NCI-H82 treated with DMSO at 0.1 percent for 48 hours (cell line): ENCODE results near the gene PPRC1.

ENCODE experiments used
- DNase-seq: peaks from one replicate; lab custom pipeline; 2025; ENCODE audit not compliant: unreplicated experiment; lab: John Stamatoyannopoulos, UW

Gene PPRC1

DNA sequence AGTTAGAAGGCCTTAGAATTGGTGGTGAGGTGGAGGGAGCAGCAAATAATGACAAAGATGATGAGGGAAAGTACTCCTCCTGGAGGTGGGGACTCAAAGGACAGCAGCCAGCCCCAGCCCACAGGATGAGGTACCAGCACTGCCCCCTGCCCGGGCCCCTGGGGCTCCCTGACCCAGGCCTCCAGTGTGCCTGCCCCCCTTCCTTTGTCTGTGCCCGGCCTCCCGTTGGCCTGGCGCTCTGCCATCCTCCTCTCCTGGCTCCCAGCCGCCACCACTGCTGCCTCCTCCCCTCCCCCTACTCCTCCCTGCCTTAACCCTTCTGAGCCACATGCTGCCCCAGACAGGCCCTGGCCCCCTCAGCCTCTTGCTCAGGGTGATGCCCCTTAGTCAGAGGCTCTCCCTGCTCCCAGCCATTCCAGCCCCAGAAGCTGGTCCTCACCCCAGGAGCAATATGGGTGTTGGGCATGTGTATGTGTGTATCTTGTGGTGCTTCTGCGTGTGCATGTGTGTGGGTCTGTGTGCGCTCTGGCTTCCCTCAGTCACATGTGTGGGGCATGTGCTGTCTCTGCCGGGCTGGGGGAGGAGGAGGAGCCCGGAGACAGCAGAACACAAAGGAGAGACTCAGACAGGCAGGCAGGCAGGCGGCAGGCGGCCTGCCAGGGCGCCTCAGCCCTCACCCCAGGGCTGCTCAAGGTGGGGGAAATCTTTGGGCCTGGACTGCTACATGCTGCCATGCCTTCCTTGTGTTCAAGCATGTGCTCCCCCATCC lies 15.3 kb upstream of the PPRC1 start:
- peak; percentile 34 for DNase-seq

DNA sequence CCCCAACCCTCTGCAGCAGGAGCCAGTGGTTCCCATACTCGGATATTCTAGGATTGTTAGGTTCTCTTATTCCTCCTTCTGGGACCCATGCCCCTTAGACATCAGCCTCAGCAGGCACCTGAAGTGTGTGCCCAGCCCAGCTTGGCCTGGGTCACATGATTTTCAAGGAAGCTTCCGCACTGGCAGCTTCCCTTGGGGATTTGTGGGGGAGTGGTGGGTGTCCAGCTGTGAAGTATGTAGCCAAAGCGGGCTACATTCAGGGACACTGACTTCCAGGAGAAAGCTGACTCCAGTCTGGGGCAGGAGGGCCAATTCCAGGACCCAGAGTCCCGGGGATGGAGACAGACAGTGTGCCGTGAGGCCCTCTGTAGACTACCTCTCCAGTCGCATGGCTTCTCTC lies 14.0 kb upstream of the PPRC1 start:
- peak; percentile 16 for DNase-seq

DNA sequence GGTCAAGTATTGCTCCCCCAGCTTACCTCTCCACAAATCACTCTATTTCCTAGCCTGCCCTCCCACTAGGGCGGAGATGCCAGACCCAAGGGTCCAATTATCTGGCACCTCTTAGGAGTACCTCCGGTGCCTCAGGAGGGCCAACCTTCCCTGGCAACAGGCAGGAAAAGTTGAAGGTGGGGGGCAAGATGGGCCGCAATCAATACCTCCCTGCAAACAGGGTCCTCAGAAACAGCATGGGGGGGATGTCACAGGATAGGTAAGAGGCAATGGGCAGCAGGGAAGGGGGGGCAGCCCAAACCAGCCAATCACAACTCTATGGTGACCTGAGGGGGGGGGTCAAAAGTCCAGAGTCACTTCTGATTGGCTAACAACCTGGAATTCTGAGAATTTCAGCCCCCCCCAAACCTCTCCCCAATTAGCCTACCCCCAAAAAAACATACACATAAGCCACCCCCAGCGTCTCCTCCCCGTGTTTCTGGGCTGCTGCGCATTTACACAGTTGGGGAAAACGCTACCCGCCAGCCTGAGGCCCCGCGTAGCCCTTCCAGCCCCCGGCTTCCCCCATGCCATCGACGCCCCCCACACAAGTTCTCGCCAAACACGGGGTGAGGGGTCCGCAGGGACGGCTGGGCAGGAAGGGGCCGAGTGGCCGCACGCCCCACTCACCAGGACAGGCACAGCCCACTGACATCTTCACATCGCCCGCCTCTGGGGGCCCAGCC lies 13.3 kb upstream of the PPRC1 start:
- peak; percentile 32 for DNase-seq

DNA sequence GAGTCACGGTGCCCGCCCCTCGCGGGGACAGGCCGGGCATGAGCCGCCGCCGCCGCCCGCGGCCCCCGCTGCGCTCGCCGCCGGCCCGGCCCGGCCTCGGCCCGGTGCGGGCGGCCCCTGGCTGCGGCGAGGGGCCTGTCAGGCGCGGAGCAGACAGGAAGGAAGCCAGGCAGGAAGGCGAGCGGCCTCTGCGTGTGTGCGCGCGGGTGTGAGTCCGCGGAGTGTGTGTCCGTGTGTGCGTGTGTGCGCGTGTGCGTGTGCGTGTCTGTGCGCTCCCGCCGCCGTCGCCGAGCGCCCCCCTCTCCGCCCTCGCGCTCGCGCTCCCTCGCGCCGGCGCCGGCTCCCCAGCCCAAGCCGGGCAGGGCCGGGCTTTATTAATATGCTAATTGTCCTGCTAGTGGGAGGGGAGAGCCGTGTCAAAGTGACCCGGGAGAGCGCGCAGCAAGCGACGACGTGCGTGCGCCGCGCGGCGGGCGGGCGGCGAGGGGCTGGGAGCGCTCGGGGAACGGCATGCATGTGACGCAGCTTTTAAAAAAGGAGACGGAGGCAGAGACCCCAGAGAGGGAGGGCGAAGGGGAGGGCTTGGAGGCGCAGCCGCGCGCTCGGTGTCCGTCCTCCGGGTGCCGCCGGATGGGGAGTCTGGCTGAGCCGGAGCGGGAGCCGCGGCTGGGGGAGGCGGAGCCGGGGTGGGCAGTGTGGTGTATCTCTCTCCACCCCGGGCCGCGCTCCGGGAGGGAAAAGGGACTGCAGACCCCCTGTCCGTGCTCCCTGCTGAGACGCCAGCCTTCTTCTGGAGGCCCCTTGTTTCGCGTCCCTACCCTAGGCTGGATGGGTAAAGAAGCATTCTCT lies 12.5 kb upstream of the PPRC1 start, which contains the start of gene LDB1:
Gene LDB1, minus strand, starts transcription at position 227 of the 849 bp plus-strand sequence. CDS start 258 bp downstream, outside the sequence.
- peak; percentile 58 for DNase-seq

DNA sequence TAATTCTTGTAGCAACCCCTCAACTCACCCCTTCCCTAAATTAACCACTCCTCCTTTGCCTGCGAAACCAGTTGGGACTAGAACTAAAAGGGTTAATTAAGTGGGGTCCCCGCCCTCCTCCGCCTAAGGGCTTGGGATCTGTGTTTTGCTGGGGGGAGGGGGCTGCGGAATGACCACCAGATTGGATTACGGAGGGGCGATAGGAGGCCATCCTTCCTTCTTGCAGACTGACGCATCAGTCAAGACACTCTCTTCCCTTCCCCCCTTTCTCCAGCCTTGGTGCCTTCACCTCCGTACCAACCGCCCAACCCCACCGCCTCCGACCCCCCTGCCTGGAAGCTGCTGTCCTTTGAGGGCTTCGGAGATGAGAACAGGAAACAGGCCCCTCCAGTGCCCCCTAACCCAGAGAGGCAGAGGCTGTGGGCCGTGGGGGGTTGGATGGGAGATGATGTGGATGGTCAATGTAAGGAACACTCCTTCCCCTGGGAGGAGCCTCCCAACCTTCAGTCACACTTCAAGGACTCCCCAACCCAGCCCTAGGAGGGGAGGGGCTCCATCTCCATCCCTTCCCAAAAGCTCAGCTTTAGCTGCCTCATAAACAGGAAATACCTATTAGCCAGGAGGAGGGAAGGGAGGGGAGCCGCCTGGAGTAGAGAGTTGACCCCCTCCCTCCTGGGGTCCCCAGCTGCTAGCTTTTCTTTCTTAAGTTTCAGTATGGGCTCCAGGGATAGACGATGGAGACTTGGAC lies 11.7 kb upstream of the PPRC1 start:
- DNase-seq, result peak; percentile 81

DNA sequence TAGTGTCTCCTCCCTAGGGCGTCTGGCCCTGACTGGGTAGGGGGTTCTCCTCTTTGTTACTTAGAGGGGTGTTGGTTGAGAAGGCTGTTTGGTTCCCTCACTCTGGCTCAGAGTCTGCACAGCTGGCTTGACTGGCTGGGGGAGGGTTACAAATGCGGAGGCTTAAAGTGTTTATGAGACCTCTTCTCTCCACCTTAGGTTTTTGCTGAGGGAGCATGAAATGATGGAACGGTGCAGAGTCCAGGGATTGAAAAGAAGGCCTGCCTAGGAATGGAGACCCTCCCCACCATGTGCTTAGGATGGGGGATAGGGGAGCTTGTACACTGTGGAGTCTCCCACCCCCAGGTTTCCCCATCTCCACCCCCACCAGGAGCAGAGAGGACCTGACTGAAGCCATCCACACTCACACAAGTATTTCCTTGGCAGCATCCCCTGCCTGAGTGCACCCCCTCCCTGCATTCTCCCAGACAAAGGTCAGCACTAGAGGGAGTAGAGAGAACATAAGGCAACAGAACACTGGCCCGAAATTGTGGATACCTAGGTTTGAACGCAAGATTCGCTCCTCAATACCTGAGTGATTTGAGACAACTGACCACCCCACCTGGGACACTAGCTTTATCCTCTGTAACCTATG lies 11.0 kb upstream of the PPRC1 start:
- DNase-seq, result peak; percentile 81

DNA sequence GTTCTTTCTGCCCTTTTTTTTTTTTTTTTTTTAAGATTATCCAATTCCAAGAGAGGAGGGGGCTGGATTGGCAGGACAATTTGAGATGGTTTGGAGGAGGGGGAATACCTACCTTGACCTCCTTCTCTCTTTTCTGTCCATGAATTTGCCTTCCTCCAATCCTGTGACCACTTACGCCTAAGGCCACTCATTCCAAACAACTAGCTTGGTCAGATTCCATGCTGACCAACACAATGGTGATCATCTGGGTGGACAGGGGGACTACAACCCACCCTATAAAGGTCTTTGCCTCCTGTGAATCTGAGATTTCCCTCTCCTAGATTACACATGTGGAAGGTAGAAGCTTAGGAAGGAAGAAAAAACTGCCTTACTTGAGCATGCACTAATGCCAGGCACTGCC lies 10.4 kb upstream of the PPRC1 start:
- no peak for DNase-seq

DNA sequence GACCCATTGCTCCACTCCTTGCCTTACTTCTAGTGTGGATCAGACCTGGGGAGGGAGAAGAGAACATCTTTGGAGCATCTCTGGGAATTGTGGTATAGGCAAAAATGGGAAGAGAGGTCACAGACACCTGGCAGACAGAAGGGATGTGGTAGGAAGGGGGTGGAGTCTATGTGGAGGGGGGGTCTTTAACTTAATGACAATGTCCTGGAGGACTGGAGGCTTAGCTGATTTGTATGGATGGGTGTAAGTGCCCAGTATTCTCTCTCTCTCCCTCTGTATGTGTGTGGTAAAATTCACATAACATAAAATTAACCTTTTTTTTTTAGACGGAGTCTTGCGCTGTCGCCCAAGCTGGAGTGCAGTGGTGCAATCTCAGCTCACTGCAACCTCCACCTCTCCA lies 9.6 kb upstream of the PPRC1 start:
- no peak for DNase-seq

DNA sequence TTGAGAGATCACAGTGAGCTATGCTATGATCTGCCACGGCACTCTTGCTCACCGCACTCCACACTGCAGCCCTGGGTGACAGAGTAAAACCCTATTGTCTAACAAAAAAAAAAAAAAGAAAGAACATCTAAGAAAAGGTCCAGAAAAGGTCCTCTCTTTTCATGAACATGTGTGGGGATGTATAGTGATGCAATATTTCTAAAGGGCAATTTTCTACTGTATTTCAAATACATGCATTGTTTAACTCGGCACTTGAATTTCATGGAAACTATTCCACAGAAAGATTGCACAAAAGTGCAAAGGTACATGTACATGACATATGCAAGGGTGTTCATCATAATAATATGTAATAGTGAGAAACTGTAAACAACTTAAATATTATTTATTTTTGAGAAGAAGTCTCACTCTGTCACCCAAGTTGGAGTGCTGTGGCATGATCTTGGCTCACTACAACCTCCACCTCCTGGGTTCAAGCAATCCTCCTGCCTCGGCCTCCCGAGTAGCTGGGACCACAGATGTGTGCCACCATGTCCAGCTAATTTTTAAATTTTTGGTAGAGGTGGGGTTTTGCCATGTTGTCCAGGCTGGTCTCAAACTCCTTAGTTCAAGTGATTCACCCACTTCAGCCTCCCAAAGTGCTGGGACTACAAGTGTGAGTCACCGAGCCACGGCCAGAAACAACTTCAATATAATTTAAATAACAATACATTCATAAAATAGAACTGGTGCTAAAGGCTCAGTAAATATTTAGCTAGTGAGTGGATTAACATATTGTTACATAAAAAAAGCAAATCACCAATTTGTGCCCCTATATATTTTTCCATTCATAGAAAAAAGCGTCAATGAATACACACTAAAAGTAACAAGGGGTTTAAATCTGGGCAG lies 1.3 kb upstream of the PPRC1 start:
- DNase-seq, result no peak

DNA sequence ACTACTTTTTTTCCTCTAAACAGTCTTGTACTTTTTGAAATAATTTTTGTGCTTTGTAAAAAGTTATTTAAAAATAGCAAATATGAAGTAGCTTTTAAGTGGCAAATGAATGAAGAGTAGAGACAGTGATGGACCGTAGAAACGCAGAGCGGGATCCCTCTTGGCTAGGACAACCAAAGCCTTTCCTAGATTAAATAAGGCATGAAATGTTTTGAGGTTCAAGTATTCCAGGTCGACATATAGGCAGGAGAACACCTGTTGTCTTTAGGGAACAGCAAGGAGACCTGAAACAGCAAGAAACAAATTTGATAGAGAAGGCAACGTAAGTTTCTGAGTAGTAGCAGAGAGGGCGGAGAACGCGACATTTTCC lies 662 bp upstream of the PPRC1 start:
- no peak for DNase-seq

DNA sequence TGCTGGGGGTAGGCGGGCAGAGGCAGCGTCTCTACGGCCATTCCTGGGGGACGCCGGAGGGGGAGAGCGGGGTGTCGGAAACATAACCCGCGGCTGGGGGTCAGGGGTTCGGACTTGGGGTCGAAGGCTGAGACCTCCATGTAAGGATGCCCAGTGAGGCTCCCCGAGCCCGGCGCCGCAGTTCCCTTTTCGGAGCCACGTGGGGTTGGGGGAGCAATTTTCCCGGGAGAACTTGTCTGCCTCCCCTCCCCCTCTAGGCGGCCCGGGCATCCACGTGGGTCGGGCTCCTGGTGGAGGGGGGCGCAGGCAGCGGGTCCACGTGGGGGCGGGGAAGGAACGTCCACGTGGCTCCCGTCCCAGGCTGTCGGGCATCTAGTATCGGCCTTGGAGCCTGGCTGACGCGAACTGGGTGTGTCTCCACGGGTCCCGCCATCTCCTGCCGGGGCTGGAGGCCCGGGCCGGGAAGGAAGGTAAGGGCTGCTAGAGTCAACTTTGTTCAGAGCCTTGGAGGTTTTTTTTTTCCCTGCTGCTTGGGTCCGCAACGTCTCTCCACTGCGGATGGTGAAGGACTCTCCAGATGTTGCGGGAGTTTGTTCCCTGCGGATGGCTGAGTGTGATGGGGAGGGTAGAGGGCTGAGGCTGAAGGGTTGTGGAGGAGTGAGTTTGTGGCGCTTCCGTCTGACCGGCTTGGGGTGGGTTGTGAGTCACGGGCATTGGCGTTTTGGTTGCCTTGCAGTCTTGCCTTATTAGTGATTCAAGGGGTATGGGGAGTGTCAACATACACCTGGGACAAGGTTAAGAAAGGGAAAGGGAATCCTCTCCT lies 744 bp downstream of the PPRC1 start:
- DNase-seq, result peak; percentile 23

DNA sequence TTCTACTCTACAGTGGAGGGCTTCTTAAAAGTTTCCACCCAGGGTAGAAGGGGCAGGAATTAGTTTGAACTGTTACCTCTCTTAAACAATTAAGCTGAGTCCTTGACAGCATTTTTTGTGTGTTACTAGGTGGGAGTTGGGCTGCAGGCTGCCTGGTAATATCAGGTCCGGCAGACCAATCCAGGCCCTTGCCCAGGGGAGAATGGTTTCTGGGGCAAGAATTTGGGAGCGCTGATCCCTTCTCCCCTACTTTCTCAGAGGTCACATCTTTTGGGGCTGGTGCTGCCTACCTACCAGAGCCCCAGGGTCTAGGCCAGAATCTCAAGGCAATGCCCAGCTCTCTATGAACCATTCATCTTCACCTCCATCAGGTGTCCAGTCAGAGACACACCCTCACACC lies 1.6 kb downstream of the PPRC1 start:
- no peak for DNase-seq

DNA sequence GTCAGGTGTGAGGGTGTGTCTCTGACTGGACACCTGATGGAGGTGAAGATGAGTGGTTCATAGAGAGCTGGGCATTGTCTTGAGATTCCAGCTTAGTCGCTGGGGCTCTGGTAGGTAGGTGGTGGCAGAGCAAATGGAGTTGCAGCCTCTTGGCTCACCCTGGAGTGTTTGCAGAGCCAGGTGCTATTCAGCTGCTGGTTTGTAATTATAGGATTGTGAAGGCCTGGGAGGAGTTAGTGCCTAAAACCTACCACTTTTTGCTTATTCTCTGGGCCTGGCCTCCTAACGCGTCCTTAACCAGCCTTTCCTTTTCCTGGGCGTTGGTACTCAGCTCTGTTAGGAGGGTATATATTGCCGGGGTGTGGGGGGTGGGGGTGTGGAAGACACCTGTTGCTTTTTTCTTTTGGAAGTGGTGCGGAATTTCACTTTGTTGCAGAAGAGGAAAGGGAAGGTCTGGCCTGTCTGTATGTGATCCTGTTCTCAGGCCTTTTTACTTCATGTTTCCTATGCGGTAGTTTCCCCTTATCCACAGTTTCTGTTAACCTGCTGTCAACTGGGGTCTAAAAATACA lies 3.2 kb downstream of the PPRC1 start:
- DNase-seq, result no peak

DNA sequence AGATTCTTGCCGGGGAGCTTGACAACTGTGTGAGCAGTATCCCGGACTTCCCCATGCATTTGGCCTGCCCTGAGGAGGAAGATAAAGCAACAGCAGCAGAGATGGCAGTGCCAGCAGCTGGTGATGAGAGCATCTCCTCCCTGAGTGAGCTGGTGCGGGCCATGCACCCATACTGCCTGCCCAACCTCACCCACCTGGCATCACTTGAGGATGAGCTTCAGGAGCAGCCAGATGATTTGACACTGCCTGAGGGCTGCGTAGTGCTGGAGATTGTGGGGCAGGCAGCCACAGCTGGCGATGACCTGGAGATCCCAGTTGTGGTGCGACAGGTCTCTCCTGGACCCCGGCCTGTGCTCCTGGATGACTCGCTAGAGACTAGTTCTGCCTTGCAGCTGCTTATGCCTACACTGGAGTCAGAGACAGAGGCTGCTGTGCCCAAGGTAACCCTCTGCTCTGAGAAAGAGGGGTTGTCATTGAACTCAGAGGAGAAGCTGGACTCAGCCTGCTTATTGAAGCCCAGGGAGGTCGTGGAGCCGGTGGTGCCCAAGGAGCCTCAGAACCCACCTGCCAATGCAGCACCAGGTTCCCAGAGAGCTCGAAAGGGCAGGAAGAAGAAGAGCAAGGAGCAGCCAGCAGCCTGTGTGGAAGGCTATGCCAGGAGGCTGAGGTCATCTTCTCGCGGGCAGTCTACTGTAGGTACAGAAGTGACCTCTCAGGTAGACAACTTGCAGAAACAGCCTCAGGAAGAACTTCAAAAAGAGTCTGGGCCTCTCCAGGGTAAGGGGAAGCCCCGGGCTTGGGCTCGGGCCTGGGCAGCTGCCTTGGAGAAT lies 6.7 kb downstream of the PPRC1 start:
- DNase-seq, result no peak

DNA sequence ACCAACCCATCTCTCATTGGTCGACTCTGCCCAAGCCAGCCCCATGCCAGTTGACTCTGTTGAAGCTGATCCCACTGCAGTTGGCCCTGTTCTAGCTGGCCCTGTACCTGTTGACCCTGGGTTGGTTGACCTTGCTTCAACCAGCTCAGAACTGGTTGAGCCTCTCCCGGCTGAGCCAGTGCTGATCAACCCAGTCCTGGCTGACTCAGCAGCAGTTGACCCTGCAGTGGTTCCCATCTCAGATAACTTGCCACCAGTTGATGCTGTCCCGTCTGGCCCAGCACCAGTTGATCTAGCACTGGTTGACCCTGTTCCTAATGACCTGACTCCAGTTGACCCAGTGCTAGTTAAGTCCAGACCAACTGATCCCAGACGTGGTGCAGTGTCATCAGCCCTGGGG lies 7.4 kb downstream of the PPRC1 start:
- no peak for DNase-seq

DNA sequence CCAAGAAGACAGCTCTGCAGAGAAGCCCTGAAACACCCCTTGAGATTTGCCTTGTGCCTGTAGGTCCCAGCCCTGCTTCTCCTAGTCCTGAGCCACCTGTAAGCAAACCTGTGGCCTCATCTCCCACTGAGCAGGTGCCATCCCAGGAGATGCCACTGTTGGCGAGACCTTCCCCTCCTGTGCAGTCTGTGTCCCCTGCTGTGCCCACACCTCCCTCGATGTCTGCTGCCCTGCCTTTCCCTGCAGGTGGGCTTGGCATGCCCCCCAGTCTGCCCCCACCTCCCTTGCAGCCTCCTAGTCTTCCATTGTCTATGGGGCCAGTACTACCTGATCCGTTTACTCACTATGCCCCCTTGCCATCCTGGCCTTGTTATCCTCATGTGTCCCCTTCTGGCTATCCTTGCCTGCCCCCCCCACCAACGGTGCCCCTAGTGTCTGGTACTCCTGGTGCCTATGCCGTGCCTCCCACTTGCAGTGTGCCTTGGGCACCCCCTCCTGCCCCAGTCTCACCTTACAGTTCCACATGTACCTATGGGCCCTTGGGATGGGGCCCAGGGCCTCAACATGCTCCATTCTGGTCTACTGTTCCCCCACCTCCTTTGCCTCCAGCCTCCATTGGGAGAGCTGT lies 8.2 kb downstream of the PPRC1 start:
- no peak for DNase-seq

DNA sequence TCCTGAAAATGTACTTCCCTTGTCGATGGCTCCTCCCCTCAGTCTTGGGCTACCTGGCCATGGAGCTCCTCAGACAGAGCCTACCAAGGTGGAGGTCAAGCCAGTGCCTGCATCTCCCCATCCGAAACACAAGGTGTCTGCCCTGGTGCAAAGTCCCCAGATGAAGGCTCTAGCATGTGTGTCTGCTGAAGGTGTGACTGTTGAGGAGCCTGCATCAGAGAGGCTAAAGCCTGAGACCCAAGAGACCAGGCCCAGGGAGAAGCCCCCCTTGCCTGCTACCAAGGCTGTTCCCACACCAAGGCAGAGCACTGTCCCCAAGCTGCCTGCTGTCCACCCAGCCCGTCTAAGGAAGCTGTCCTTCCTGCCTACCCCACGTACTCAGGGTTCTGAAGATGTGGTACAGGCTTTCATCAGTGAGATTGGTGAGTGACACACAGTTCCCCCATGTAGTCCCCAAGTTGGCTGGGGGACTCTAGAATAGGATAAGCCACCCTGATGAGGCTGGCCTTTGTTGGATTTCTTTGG lies 8.8 kb downstream of the PPRC1 start:
- DNase-seq, result no peak
